ENCODE measurements around the gene RAG2. TPM values are rescaled to one million over a fixed set of nuclear protein-coding genes. Genes with fewer than 3 reads are reported as not detected.

Gene RAG2
- total RNA-seq: 1 to 10 TPM in 7 of 8 experiments, not detected in 1; 1.0 to 2.3 (median 1.3) TPM

GRCh38 chr11:36598051-36598450, at the start of gene RAG2:
Gene RAG2, minus strand, starts transcription at chr11:36598236. Its CDS starts 4,068 bp downstream, at chr11:36594168.
- no peak within 1 kb of the TSS for H3K4me3 ChIP-seq
- in situ Hi-C loops (cut with MboI; ENCODE audit: low pct_unique_long_range_greater_than_20kb in 2 of 9, low sequenced_read_pairs in 9 of 9, unreplicated experiment in 9 of 9): loop anchor here in 1 of 9 experiments (25.0 kb wide), 1 partner anchor 89 kb away; no protein-coding TSS in a partner anchor
- 43 to 100% (median 83%) methylated on average over 1 to 2 of the region's 2 CpGs; no CpG with 5 or more reads in 3 of the 10 experiments for WGBS, 10 experiments

GRCh38 chr11:36638556-36638955, 40.5 kb upstream of the RAG2 start:
- H3K27ac ChIP-seq: no peak overlapping the region
- no peak for ATAC-seq (replicated peaks in 6 of 8)
- in situ Hi-C loops (cut with MboI; ENCODE audit: low pct_unique_long_range_greater_than_20kb in 2 of 9, low sequenced_read_pairs in 9 of 9, unreplicated experiment in 9 of 9): no loop called here
- H3K4me1 ChIP-seq (replicated peaks in 1 of 2): peaks cover 0 to 4% of the 10 kb centered on the region in 2 donors
- 29 to 100% (median 75%) methylated on average over 1 to 2 of the region's 2 CpGs for WGBS, 10 experiments
- H3K4me3 ChIP-seq: no peak overlapping the region

More at GRCh38 chr11:36598051-36598450, at the start of gene RAG2:
- Histone ChIP-seq H3K27ac (no peak within 1 kb of the TSS), H3K4me1 (replicated peaks in 1 of 2) (peaks cover 0 to 9% of the 10 kb centered on the region in 2 donors)
- no peak for ATAC-seq (replicated peaks in 6 of 8)

- in situ Hi-C loops (cut with MboI; ENCODE audit: low pct_unique_long_range_greater_than_20kb in 2 of 9, low sequenced_read_pairs in 9 of 9, unreplicated experiment in 9 of 9): no loop called here
- Histone ChIP-seq H3K4me1 (replicated peaks in 1 of 2) (peaks cover 0 to 4% of the 10 kb centered on the region in 2 donors), H3K27ac (no peak overlapping the region), H3K4me3 (no peak overlapping the region)
- ATAC-seq (replicated peaks in 6 of 8): peak in 4 of 8 experiments; percentile 62 to 93 (median 81)
- 64 to 100% (median 80%) methylated on average over 1 to 4 of the region's 4 CpGs; no CpG with 5 or more reads in 1 of the 10 experiments for WGBS, 10 experiments
Observed at GRCh38 chr11:36635066-36635862, 37.2 kb upstream of the RAG2 start.

- in situ Hi-C loops (cut with MboI; ENCODE audit: low pct_unique_long_range_greater_than_20kb in 2 of 9, low sequenced_read_pairs in 9 of 9, unreplicated experiment in 9 of 9): no loop called here
- 57 to 100% (median 83%) methylated on average over 1 to 2 of the region's 2 CpGs; no CpG with 5 or more reads in 1 of the 10 experiments for WGBS, 10 experiments
- Histone ChIP-seq H3K4me1 (replicated peaks in 1 of 2) (peaks cover 7 to 10% of the 10 kb centered on the region in 2 donors), H3K27ac (no peak overlapping the region), H3K4me3 (no peak overlapping the region)
- ATAC-seq (replicated peaks in 6 of 8): no peak
Observed at GRCh38 chr11:36631774-36632173, 33.7 kb upstream of the RAG2 start.

- in situ Hi-C loops (cut with MboI; ENCODE audit: low pct_unique_long_range_greater_than_20kb in 2 of 9, low sequenced_read_pairs in 9 of 9, unreplicated experiment in 9 of 9): no loop called here
- WGBS, 10 experiments: 0 to 81% (median 54%) methylated on average over 3 to 4 of the region's 4 CpGs; no CpG with 5 or more reads in 2 of the 10 experiments
- peak; percentile 48 to 94 (median 76) for ATAC-seq (replicated peaks in 6 of 8)
- H3K27ac ChIP-seq: no peak overlapping the region
- H3K4me3 ChIP-seq: no peak overlapping the region
- H3K4me1 ChIP-seq (replicated peaks in 1 of 2): peaks cover 3 to 10% of the 10 kb centered on the region in 2 donors
Observed at GRCh38 chr11:36628765-36629244, 30.8 kb upstream of the RAG2 start.

- WGBS, 10 experiments: 40 to 100% (median 93%) methylated on average over 1 to 5 of the region's 5 CpGs
- no peak overlapping the region for H3K27ac ChIP-seq
- H3K4me3 ChIP-seq: no peak overlapping the region
- peaks cover 3 to 15% of the 10 kb centered on the region in 2 donors for H3K4me1 ChIP-seq (replicated peaks in 1 of 2)
- in situ Hi-C loops (cut with MboI; ENCODE audit: low pct_unique_long_range_greater_than_20kb in 2 of 9, low sequenced_read_pairs in 9 of 9, unreplicated experiment in 9 of 9): no loop called here
- ATAC-seq (replicated peaks in 6 of 8): no peak
Observed at GRCh38 chr11:36628141-36628540, 30.1 kb upstream of the RAG2 start.

- Histone ChIP-seq H3K27ac (no peak overlapping the region), H3K4me3 (no peak overlapping the region), H3K4me1 (replicated peaks in 1 of 2) (peaks cover 3 to 15% of the 10 kb centered on the region in 2 donors)
- in situ Hi-C loops (cut with MboI; ENCODE audit: low pct_unique_long_range_greater_than_20kb in 2 of 9, low sequenced_read_pairs in 9 of 9, unreplicated experiment in 9 of 9): no loop called here
- 57 to 100% (median 90%) methylated on average over 1 to 2 of the region's 2 CpGs; no CpG with 5 or more reads in 2 of the 10 experiments for whole genome bisulfite sequencing, 10 experiments
- ATAC-seq (replicated peaks in 6 of 8): no peak
Observed at GRCh38 chr11:36627471-36627870, 29.4 kb upstream of the RAG2 start.

GRCh38 chr11:36627006-36627405, 29.0 kb upstream of the RAG2 start:
- peaks cover 3 to 15% of the 10 kb centered on the region in 2 donors for H3K4me1 ChIP-seq (replicated peaks in 1 of 2)
- in situ Hi-C loops (cut with MboI; ENCODE audit: low pct_unique_long_range_greater_than_20kb in 2 of 9, low sequenced_read_pairs in 9 of 9, unreplicated experiment in 9 of 9): no loop called here
- ATAC-seq (replicated peaks in 6 of 8): no peak
- WGBS, 10 experiments: 30 to 100% (median 75%) methylated on average over 1 of the region's 1 CpG; no CpG with 5 or more reads in 3 of the 10 experiments
- H3K4me3 ChIP-seq: no peak overlapping the region
- H3K27ac ChIP-seq: no peak overlapping the region

GRCh38 chr11:36623494-36623893, 25.5 kb upstream of the RAG2 start:
- Histone ChIP-seq H3K27ac (no peak overlapping the region), H3K4me3 (no peak overlapping the region), H3K4me1 (replicated peaks in 1 of 2) (peaks cover 0 to 17% of the 10 kb centered on the region in 2 donors)
- 58 to 100% (median 89%) methylated on average over 1 to 5 of the region's 5 CpGs for WGBS, 10 experiments
- in situ Hi-C loops (cut with MboI; ENCODE audit: low pct_unique_long_range_greater_than_20kb in 2 of 9, low sequenced_read_pairs in 9 of 9, unreplicated experiment in 9 of 9): no loop called here
- no peak for ATAC-seq (replicated peaks in 6 of 8)

GRCh38 chr11:36622431-36623136, 24.5 kb upstream of the RAG2 start:
- H3K27ac ChIP-seq: no peak overlapping the region

GRCh38 chr11:36620246-36620645, 22.2 kb upstream of the RAG2 start:
- in situ Hi-C loops (cut with MboI; ENCODE audit: low pct_unique_long_range_greater_than_20kb in 2 of 9, low sequenced_read_pairs in 9 of 9, unreplicated experiment in 9 of 9): no loop called here
- no peak overlapping the region for H3K4me3 ChIP-seq
- no peak overlapping the region for H3K27ac ChIP-seq
- H3K4me1 ChIP-seq (replicated peaks in 1 of 2): peaks cover 0 to 15% of the 10 kb centered on the region in 2 donors
- ATAC-seq (replicated peaks in 6 of 8): no peak

More at GRCh38 chr11:36622431-36623136, 24.5 kb upstream of the RAG2 start:
- H3K4me3 ChIP-seq: no peak overlapping the region
- ATAC-seq (replicated peaks in 6 of 8): peak in 4 of 8 experiments; percentile 61 to 90 (median 80)
- in situ Hi-C loops (cut with MboI; ENCODE audit: low pct_unique_long_range_greater_than_20kb in 2 of 9, low sequenced_read_pairs in 9 of 9, unreplicated experiment in 9 of 9): no loop called here
- 58 to 100% (median 83%) methylated on average over 1 to 3 of the region's 3 CpGs; no CpG with 5 or more reads in 1 of the 10 experiments for WGBS, 10 experiments
- H3K4me1 ChIP-seq (replicated peaks in 1 of 2): peaks cover 0 to 15% of the 10 kb centered on the region in 2 donors

- WGBS, 10 experiments: 17 to 85% (median 74%) methylated on average over 2 to 5 of the region's 5 CpGs; no CpG with 5 or more reads in 1 of the 10 experiments
- in situ Hi-C loops (cut with MboI; ENCODE audit: low pct_unique_long_range_greater_than_20kb in 2 of 9, low sequenced_read_pairs in 9 of 9, unreplicated experiment in 9 of 9): no loop called here
- Histone ChIP-seq H3K4me3 (no peak overlapping the region), H3K27ac (no peak overlapping the region), H3K4me1 (replicated peaks in 1 of 2) (peaks cover 0 to 15% of the 10 kb centered on the region in 2 donors)
- no peak for ATAC-seq (replicated peaks in 6 of 8)
Observed at GRCh38 chr11:36619502-36619901, 21.5 kb upstream of the RAG2 start.
